HG03196 (cell line): ENCODE data around the gene DAP.
"Not testable (repeated sequence)": the region's sequence is repeated elsewhere in the genome, so short reads cannot be mapped to it uniquely, and the experiment has no call there.

Experiments used
- ATAC-seq: cut with Tn5 transposase; IDR thresholded peaks from one replicate; pipeline ENCODE4 v1.9.1; 2021; ENCODE audit not compliant: unreplicated experiment

The DAP gene

DNA sequence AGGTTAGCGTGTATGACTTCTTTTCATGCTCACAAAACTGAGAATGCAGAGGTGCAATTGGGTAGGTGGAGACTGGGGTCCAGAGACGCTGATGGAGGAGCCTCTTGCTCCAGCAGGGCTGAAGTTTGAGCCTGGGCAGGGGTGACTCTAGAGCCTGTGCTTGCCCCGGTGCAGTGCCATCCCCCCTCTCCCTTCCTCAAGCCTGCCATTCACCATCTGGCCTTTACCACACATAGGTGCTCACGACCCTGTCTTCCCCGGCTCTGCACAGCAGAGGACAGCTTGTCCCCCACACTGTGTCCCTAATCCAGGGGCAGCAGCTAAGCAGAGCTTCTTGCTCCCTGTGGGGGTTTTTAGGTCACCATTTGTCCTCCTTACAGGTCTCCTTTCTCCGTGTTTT is 86.5 kb downstream of the DAP start:
- ATAC-seq = no peak

DNA sequence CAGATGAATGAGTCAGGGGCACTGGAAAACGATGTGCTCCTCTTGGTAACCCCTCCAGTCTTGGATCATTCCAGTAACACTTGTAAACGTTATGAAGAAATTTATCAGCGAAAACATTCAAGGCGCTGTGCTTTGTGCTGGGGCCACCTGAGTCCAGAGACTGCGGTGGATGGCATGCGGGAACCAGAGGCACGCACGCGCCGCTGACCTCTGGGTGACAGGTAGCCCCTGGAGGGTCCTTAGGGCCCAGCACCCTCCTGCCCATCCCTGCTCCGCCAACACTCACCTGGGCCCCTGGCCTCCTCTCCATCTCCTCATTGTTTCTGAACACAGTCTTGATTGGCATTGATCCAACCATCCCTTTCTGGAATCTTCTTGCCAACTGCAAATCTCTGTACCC is 86.9 kb downstream of the DAP start:
- no peak for ATAC-seq

DNA sequence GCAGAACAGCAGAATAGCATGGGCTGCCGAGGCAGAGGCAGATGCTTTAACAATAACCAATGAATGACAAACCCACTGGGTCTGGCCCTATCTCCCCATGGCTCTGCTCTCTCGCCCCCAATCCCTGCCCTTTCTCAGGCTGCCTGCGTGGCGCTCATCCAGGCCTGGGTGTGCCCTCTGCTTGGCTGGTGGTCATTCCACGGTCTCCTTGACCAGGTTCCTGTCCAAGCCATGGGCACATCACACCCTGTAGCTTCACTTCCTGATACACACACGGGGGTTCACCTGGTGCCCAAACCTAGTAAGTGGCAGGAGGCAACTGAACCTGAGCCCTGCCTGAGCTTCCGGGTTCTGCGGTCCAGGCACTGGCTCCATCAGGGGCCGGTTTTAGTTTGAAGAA is 87.6 kb downstream of the DAP start:
- ATAC-seq = no peak

DNA sequence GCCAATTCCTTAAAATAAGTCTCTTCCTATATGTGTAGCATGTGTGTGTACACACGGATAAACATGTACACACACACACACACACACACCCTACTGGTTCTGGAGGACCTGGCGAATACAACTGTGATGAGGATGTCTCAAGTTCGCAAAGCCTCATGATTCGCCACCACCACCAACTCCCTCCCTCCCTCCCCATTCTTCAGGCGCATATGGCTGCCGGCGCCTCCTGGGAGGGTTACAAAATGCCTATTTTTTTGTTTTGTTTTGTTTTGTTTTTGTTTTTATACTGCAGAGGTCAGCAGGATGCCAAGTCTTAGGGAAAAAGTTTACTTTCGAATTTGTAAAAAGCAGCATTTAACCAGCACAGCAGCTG is 88.0 kb downstream of the DAP start:
- ATAC-seq = no peak

DNA sequence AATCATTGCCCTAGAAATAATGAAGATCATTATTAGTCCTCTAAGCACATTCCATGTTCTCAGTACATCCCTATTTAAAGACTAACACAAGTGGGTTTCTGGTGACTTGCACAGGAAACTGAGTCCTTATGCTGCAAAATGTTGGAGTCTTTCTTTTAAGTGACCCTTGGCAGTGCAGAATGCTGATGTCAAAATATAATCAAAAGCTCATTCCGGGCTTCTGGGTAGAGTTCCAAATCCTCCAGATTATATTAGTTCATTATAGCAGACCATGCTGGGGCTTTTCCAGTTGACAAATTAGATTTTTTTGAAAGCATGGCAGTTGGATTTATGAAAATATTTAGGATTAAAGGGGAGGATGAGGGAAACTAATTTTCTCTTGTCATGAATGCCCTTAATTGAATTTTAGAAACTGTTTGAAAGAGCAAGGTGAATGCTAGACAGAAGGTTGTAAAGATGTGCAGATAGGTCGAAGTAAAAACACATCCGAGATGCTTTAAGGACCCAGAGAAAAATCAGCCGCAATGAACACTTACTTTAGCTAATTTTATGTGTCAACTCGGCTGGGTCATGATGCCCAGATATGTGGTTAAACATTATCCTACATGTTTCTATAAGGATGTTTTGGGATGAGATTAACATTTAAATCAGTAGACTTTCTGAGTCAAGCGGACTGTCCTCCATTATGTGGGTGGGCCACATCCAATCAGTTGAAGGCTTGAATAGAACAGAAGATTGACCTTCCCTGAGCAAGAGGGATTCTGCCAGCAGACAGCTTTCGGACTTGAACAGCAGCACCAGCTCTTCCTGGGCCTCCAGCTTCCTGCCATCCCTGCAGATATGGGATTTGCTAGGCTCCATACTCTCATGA is 88.7 kb downstream of the DAP start:
- no peak for ATAC-seq

DNA sequence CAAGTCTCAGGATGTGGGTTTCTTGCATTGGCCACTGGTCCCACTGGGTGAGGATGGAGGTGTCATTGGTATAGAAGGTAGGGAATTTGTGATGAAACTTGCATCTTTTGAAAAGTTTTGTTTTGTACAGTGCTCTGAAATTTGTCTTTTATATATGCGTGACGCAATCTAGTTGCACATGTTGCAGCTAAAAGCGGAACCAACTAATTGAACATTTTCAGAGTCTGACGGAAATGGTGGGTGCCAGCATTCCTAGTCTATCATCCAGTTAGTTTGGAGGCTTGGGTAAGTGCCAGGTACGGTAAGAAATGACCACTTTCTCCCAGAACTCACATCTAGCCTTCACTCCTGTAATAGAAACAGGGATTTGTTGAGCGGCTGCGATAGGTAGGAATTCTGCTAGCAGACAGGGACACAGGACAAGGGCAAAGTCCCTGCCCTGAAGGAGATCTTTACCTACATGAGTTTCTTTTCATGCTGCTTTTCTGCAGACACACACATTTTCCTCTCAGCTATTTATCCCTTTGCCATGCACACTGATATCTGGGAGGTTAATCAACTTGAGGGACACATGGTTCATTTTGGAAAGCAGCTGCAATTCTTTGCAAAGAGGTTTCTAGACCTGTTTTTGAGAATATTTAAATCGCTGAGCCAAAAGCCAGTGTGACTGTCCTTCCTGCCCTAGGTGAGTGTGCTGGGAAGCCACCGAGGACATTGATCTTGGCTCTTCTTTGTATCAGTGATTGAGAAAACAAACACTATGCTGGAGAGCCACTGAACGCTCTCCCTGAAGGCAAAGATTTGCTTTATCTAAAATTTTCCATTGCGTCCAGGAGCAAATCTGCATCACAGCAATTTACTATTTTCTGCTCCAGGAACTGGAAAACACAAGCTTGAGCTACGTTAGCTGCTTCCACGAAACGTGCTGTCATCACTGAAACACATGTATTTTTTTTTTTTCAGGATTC is 89.7 kb downstream of the DAP start:
- no peak for ATAC-seq

DNA sequence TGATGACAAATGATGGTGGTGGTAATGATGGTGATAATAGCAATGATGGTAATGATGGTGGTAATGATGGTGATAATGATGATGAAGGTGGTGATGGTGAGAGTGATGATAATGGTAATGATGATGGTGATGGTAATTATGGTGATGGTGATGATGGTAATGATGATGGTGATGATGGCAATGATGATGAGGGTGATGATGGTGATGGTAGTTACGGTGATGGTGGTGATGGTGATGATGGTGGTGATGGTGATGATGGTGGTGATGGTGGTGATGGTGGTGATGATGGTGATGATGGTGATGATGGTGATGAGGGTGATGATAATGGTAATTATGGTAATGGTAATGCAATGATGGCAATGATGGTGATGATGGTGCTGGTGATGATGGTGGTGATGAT is 91.1 kb downstream of the DAP start:
- ATAC-seq = no peak

DNA sequence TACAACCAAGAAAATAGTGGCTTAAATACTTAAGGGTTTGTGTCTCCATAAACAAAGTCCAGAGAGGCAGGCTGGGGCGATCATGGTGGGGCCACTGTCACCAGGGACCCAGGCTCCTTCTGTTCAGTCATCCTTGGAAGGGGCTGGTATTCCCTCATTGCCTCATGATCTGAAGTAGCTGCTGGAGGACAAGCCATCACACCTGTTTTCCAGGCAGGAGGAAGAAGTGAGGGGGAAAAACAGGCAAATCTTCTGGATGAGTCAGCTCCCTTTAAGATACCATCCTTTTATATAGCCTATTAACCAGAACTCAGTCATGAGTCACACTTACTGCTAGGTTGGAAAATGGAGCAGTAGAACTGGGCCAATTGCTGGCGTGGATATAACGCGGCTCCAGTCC is 92.3 kb downstream of the DAP start:
- no peak for ATAC-seq

DNA sequence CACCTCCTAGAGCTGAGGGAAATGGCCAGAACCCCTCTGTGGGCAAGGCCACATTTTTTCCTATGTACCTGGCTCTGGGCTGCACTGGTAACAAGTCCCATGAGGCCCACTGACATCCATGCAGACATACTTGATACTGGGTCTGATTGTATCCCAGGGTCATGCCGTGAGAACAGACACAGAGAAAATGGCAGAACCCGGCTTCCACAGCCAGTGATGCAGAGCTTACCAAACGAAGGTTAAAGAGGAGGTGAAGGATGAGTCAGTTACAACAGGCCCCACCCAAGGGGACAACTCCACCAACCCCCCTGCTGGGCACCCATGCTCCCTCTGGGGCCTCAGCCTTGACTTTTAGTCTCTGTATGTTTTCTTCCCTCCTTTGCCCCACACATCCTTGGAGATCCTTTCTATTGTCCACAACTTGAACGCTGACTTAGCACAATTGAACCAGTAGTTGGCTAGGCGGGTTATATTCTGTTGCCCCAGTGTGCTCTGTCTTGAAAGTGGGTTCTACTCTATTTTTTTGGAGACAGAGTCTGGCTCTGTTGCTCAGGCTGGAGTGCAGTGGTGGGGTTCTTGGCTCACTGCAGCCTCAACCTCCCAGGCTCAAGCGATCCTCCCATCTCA is 93.5 kb downstream of the DAP start:
- ATAC-seq = no peak

DNA sequence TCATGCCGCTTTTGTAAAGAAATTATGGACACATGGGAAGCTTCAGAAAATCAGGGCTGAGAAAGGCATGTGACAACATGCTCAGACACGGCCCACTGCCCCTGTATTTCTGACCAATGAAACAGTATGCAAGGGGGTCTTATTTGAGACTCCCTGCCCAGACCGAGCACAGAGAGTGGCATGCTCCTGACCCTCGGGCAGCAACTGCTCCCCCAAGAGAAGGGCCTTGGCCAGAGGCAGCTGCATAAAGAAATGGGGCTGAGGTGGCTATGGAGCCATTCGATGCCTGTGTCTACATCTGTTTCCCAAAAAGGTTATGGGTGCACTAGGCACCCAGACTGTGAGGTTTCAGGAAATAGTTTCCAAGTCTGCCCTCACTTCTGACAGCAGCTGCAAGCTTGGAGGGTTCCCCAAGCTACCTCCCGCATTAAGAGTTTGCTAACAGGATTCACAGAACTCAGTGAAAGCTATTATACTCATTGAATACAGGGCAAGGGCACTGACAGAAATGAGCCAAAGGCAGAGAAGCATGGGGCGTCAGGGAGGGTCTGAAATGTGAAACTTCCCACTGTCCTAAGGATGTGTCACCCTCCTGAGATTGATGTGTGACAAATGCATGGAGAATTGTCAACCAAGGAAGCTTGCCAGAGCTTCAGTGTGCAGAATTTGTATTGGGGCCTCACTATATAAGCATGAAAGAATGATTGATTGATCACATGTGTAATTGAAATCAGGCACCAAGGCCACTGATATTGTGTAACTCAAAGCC is 94.3 kb downstream of the DAP start:
- ATAC-seq = no peak

DNA sequence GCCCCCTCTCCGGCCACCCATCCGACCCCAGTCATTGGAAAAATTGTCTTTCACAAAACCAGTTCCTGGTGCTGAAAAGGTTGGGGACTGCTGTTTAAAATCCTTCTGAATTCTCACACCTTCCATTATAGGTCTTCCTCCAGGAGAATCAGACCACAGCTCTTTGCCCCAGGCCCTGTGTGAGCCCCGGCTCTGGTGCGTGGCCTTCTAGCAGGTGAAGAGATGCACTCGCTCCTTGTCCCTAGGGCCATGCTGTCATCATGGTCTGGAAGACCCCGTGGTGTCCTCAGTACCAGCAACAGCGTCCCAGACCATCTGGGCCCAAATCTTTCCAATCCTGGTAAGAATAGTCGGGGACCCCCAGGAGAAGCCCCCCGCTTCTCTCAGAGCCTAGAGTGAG is 95.2 kb downstream of the DAP start:
- no peak for ATAC-seq

DNA sequence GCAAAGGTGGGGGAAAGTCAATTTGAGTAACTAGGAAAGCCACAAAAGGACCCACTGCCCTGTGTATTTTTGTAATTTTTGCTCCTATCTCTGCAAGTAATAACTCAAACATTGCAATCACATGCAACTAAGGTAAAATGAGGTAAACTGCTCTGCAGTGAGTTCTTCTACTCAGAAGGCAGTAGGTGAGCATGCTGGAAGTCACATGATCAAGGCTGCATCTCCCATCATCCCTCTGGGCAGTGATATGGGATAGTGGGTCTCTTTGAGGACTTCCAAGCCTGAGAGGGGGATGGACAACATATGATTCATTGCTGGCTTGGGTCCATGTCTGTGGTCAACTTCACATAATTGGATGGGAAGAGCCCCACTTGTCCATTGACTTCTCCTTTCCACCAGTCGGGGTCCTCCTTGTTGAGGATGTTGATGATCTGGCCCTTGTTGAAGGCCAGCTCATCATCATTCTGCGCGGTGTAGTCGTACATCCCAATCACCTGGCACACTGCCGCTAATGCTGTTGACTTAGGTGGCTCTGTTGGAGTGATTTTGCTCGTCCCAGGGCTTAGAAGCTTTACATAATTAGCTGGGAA is 96.8 kb downstream of the DAP start:
- ATAC-seq = not testable (repeated sequence)

DNA sequence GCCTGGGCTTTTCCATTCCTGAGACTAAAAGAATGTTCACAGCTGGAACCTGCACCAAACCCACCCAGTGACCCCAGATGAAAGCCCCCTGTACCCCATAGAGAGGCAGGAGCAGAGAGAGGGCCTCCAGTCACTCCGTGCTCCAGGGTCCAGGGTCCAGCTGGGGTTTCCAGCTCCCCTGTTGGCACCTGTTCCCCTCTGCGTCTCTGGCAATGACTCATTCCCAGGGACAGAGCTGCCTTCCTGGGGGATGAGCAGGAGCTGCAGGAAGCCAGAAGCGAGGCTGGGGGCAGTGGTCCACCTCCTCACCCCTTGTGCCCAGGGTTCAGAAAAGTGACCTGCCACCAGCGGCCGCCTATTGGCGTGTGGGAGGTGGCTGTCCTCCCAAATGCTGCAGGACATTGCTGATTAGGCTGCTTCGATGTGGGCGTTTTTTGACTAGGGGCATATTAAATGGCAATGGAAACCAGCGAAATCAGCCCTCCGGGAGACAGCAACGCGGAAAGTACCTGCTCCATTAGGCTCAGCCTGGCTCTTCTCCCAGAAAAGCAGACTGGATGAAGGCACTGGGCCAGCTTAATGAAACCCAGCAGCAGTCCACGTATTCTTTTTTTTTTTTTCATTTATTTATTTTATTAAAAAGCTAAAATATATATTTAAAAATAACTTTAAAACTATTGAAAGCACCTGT is 97.4 kb downstream of the DAP start:
- ATAC-seq = no peak

DNA sequence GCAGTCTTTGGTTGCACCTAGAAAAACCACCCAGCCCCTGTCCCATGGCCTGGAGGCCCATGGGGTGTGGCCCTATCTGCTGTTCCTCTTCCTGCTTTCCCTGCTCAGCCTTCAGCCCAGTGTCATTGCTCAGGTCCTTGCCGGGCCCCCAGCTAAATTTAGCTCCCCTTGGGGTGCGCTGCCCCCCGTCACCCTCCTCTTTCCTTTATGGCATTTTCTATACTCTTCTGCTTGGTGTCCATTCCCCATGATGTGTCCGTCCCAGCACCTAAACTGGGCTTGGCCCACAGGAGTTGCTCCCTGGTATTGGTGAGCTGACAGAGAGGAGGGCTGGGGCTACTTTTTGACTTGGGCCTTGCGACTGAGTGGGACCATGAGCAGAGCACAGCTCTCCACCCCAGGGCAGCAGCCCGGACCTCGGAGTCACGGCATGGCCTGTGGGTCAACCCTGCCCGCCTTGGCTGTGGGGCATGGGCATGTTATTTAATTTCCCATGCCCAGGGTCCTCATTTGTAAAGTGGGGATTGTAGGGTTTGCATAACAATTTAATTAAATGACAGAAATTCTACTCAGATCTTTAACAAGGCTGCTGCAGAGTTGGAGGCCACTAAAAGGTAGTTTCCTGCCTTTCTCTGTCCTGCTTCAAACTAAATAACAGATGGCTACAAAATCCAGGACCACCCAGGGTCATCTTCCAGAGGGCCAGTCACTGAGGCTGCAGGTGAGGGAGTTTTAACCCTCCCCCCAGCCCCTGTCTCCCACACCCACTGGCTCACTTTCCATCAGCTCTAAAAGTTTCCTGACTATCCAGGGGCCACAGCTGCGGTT is 98.2 kb downstream of the DAP start:
- no peak for ATAC-seq

DNA sequence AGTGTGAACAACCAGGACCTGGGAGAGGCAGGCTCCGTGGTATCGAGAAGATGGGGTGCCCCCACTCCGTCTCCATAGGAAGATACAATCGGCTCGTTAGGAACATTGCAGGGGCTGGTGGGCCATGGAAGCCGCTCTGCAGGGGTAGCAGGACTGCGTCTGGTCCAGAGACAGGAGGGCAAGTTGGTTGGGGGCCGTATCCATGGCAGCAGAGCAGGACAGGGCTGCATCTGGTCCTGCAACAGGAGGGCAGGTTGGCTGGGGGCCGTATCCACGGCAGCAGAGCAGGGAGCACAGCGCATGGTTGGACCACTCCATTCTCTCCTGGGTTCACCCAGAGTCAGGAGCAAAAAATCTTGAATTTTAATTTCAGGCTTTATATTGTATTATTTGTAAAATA is 99.0 kb downstream of the DAP start:
- no peak for ATAC-seq

DNA sequence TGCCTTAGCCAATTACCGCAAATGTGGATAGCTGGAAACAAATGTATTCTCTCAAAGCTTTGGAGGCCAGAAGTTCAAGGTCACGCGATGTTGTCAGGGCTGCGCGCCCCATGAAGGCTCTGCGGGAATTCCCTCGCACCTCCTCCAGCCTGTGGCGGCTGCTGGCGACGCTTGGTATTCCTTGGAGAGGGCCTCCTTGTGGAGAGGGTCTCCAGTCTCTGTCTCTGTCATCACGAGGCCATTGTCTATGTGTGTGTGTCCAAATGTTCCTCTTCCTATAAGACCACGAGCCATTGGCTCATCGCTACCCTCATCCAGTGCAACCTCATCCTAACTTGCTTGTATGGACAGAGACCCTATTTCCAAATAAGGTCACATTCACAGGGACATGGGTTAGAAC is 99.6 kb downstream of the DAP start:
- ATAC-seq = no peak

DNA sequence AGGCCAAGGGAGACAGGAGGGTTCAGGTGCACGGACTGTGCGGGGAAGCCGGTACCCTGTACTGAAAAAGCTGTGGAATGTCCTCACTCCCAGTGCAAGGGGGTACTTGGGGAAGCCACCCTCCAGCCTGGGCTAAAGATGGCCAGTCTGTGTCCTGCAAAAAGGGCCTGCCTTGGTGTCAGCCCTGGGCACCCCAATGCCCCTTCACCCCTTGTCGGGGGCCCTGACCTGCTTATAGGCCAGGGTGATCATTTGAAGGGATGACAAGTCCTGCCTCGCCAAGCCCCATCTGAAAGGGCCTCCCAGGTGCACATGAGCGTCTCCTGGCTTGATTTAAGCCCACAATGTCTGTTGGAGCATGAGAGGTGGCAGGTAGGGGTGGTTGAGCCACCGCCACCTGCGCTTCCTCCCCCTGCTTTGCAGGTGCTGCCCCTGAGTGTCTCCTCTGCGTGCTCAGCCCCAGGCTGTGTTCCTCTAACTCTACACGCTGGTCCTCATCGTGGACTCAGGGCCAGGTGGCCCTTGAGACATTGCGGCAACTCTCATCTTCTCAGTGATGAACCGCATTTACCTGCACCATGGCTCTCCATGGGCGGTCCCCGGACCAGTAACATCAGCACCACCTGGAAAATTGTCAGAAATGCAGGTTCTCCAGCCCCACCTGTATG is 100.2 kb downstream of the DAP start:
- ATAC-seq = no peak

DNA sequence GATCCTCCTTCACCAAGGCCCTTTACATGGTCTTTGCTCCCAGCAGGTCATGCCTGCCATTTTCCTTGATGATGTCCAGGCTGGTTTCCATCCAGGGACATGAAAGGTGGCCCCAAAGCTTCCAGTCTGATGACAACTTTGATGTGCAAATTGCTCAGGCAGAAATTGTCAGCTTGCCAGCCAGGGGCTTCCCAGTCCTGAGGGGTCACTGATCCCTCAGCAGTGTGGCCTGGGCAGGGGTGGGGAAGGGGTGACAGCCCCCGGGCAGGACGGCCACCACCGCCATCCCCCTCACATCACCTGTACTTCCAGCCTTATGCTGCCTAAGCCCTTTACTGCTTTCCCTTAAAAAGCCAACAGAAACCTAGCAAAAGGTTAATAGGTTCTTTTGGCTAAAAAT is 100.9 kb downstream of the DAP start:
- no peak for ATAC-seq

DNA sequence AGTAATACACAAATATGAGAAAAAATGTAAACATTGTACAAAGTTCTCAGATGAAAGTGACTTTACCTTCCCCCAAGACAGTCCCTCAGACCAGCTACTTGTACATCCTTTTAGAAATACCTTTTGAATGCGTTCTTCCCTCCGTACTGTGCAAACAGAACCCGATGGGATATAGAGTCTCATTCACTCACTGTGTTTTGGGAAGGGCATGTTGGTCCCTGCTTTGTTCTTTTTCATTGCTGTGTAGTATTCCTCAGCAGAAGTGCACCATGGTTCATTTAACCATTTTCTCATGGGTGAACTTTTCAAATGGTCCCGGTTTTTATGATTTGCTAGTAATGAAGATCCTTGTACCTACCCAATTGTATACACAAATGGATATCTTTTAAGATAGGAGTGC is 102.8 kb downstream of the DAP start:
- no peak for ATAC-seq
